Adipocyte (in vitro differentiated cells): ENCODE data around the gene SLFNL1.

Experiments used
- DNase-seq: peaks from one replicate; pipeline ENCODE4 v3.0.0-alpha.2; 2015; ENCODE audit warnings: low read depth
- H3K27me3 ChIP-seq: replicated peaks from 2 replicates; pipeline ENCODE4 v1.7.0; 2013; ENCODE audit warnings: mild to moderate bottlenecking, low read length, moderate library complexity; ENCODE audit not compliant: control insufficient read depth, insufficient read depth
- H3K36me3 ChIP-seq: 2 replicates; pipeline ENCODE4 v1.7.0; 2013; ENCODE audit warnings: low read length, mild to moderate bottlenecking, moderate library complexity; ENCODE audit not compliant: control insufficient read depth, insufficient read depth, severe bottlenecking
- H3K4me1 ChIP-seq: 2 replicates; pipeline ENCODE4 v1.7.0; 2013; ENCODE audit warnings: mild to moderate bottlenecking, low read length, moderate library complexity; ENCODE audit not compliant: control insufficient read depth, insufficient read depth
- H3K4me3 ChIP-seq: 2 replicates; pipeline ENCODE4 v1.7.0; 2013; ENCODE audit warnings: mild to moderate bottlenecking, low read length, moderate library complexity
- H3K9ac ChIP-seq: 2 replicates; pipeline ENCODE4 v1.7.0; 2013; ENCODE audit warnings: mild to moderate bottlenecking, low read length, moderate library complexity
- H3K9me3 ChIP-seq: 2 replicates; pipeline ENCODE4 v1.7.0; 2013; ENCODE audit warnings: mild to moderate bottlenecking, low read length, moderate library complexity; ENCODE audit not compliant: control insufficient read depth

The SLFNL1 gene

GRCh38 chr1:41033272-41033671 lies 11.7 kb upstream of the SLFNL1 start:
- Histone ChIP-seq H3K4me3 (no peak overlapping the region), H3K9me3 (no peaks in the 10 kb centered on the region), H3K9ac (no peak overlapping the region), H3K4me1 (no peaks in the 10 kb centered on the region), H3K36me3 (peaks cover 61% of the 10 kb centered on the region), H3K27me3 (no peaks in the 10 kb centered on the region)
- DNase-seq, result no peak

DNA sequence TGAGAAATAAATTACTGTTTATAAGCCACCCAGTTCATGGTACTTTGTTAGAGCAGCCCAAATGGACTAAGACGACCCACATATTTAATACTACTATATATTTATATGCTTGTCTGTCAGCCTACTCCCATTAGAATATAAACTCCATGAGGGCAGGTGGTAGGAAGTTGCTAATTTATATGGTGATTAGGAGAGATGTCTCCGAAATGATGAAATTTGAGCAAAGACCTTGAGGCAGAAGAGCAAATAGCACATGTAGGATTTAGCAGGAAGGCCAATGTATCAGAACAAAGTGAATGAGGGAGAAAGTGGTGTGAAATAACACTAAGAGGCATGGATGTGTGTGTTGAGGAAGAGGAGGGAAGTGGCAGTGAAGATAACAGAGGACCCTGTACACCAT lies 10.6 kb upstream of the SLFNL1 start:
- Histone ChIP-seq H3K4me1 (no peaks in the 10 kb centered on the region), H3K4me3 (no peak overlapping the region), H3K9ac (no peak overlapping the region), H3K36me3 (peaks cover 61% of the 10 kb centered on the region), H3K9me3 (no peaks in the 10 kb centered on the region), H3K27me3 (no peaks in the 10 kb centered on the region)
- no peak for DNase-seq

DNA sequence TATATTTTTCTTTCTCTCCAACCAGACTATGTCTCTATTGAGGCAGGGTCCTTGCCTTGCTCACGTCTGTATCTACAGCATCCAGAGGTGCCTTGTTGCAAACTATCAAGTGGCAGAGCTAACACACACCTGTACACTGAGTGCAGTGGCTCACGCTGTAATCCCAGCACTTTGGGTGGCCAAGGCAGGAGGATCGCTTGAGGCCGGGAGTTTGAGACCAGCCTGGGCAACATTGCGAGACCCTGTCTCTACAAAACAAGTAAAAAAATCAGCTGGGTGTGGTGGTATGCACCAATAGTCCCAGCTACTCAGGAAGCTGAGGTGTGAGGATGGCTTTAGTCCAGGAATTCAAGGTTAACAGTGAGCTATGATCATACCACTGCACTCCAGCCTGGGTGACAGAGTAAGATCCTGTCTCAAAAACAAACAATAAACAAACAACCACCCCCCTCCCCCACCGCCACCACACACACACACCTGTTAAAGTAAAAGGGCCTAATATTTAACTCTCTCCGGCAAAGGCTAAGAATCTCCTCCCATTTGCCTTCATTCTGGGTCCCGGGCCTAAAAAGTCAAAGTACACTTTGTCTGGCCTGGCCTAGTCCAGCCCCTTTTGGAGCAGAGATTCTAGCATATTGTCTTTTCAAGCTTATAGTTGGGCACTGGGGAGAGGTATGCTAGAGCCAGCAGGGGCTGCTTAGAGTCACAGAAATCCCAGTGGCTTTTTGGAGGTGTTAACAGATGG lies 9.5 kb upstream of the SLFNL1 start:
- Histone ChIP-seq H3K4me1 (no peaks in the 10 kb centered on the region), H3K36me3 (peaks cover 53% of the 10 kb centered on the region), H3K9ac (no peak overlapping the region), H3K4me3 (no peak overlapping the region), H3K27me3 (no peaks in the 10 kb centered on the region), H3K9me3 (no peaks in the 10 kb centered on the region)
- DNase-seq, result no peak

DNA sequence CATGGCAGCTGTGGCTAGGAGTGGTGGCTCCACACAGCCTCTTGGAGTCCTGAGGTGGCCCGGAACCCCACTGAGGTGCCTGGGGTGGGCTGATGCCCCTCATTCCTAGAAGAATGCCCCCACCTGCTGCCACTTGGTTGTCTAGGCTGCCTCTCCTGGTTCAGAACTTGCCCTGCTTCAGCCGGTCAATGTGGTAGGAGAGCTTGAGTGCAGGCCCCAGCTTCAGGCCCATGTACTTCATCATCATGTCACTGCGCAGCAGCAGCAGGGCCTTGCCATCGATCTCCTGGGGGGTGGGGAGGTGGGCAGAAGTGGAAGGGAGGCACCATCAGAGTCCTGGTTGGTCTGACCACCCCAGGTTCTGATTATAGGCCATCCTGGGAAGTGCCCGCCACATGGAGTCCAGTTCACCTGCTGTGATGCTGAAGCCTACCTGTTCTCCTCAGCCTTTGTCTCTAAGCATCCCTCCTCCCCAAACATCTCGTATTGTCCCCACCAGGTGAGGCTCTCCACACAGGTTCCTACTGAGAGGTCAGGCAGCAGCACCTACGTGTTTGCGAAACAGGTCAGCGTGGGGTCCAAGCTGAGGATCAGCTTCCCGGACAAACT lies 6.6 kb upstream of the SLFNL1 start:
- Histone ChIP-seq H3K9me3 (no peaks in the 10 kb centered on the region), H3K27me3 (no peaks in the 10 kb centered on the region), H3K36me3 (peaks cover 31% of the 10 kb centered on the region), H3K9ac (no peak overlapping the region), H3K4me3 (no peak overlapping the region), H3K4me1 (no peaks in the 10 kb centered on the region)
- DNase-seq, result no peak

- Histone ChIP-seq H3K9me3 (no peaks in the 10 kb centered on the region), H3K9ac (no peak overlapping the region), H3K4me3 (no peak overlapping the region), H3K4me1 (no peaks in the 10 kb centered on the region), H3K27me3 (no peaks in the 10 kb centered on the region), H3K36me3 (peaks cover 20% of the 10 kb centered on the region)
- DNase-seq, result no peak
These were observed 4.7 kb upstream of the SLFNL1 start for GRCh38 chr1:41025979-41026819.

GRCh38 chr1:41024953-41025352 lies 3.4 kb upstream of the SLFNL1 start:
- no peak for DNase-seq
- H3K27me3 ChIP-seq, result no peaks in the 10 kb centered on the region

DNA sequence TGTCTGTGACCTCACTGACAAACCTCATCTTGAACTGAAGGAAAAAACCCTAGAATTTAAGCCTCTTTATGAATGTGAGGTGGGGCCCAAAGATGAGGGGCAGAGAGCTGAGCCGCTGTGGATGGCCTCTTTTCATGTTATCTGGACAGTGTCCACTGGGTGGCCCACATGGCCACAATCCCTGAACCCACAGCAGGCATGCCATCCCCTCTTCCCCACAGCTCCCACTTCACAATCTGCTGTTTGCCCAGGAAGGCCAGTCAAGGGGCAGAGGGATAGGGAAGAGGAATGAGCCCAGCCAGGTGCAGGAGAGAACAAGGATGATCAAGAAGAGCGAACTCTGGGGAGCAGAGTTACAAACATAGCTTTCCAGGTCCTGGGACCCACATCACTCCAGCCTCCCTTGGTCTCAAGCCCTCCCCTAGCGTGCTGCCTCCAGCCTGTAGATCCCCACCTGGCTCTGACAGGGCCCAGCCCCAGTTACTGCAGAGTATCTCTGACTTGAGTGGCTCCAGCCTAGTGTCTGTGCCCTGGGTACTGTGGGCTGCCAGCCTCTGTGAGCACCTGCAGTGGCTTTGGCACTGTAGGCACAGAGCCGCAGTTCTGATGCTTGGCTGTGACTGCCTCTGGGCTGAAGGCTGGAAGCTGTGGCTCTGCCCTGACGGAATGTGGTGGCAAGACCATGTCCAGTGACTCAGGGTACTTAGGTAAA lies 1.9 kb upstream of the SLFNL1 start:
- no peak overlapping the region for H3K4me3 ChIP-seq
- peaks cover 16% of the 10 kb centered on the region for H3K36me3 ChIP-seq
- H3K27me3 ChIP-seq, result no peaks in the 10 kb centered on the region
- no peak overlapping the region for H3K9ac ChIP-seq
- no peaks in the 10 kb centered on the region for H3K4me1 ChIP-seq
- peak; percentile 19 for DNase-seq
- H3K9me3 ChIP-seq, result no peaks in the 10 kb centered on the region

More at GRCh38 chr1:41024953-41025352, 3.4 kb upstream of the SLFNL1 start:
- Histone ChIP-seq H3K4me3 (no peak overlapping the region), H3K4me1 (no peaks in the 10 kb centered on the region), H3K9me3 (no peaks in the 10 kb centered on the region), H3K36me3 (peaks cover 20% of the 10 kb centered on the region), H3K9ac (no peak overlapping the region)

GRCh38 chr1:41022424-41022823 lies 899 bp upstream of the SLFNL1 start:
- Histone ChIP-seq H3K4me3 (no peak overlapping the region), H3K9ac (no peak overlapping the region), H3K9me3 (no peaks in the 10 kb centered on the region), H3K4me1 (no peaks in the 10 kb centered on the region), H3K36me3 (peaks cover 11% of the 10 kb centered on the region), H3K27me3 (no peaks in the 10 kb centered on the region)
- DNase-seq, result no peak

GRCh38 chr1:41020654-41021053 lies 871 bp downstream of the SLFNL1 start:
- no peak for DNase-seq
- Histone ChIP-seq H3K27me3 (no peaks in the 10 kb centered on the region), H3K4me1 (no peaks in the 10 kb centered on the region), H3K9me3 (no peaks in the 10 kb centered on the region), H3K9ac (no peak overlapping the region), H3K4me3 (no peak overlapping the region), H3K36me3 (peaks cover 11% of the 10 kb centered on the region)

GRCh38 chr1:41020109-41020576 lies 1.4 kb downstream of the SLFNL1 start:
- H3K4me1 ChIP-seq, result peaks cover 3% of the 10 kb centered on the region
- no peaks in the 10 kb centered on the region for H3K9me3 ChIP-seq
- DNase-seq, result no peak
- H3K36me3 ChIP-seq, result peaks cover 11% of the 10 kb centered on the region
- no peak overlapping the region for H3K4me3 ChIP-seq
- no peaks in the 10 kb centered on the region for H3K27me3 ChIP-seq
- H3K9ac ChIP-seq, result no peak overlapping the region

DNA sequence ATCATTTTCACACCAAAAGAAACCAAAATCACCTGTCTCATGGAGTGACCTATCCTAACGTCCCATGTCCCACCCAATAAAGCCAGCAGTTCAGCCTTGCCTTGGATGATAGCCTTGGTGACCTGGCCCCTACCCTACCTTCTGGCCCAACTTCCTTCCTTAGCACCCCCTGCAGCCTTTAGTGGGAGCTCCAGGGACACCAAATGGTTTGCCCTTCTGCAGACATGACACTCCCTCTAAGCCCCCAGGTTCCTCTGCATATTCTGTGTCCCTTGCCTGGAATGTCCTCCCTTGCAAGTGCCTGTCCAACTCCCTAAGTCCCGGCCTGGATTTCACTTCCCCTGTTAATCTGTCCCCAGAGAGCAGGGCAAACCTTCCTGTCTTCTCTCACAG lies 2.2 kb downstream of the SLFNL1 start:
- Histone ChIP-seq H3K27me3 (no peaks in the 10 kb centered on the region), H3K4me1 (peaks cover 4% of the 10 kb centered on the region), H3K9ac (no peak overlapping the region), H3K4me3 (no peak overlapping the region), H3K36me3 (peaks cover 11% of the 10 kb centered on the region), H3K9me3 (no peaks in the 10 kb centered on the region)
- DNase-seq, result no peak
